Prostate gland (tissue), 2 donors: ENCODE data around the gene BCAP31.

Experiments
- CTCF ChIP-seq, 4 experiments: fragments of 200-600 bp in 2 of 4; fragments of 450-650 bp in 2 of 4; sonication (generic) in 2 of 4; IDR thresholded peaks; 1 replicate in 3 of 4; 2 replicates in 1 of 4; pipeline ENCODE4 v1.5.1; 2016 to 2019; ENCODE audit warnings: antibody characterized with exemption in 4 of 4, mild to moderate bottlenecking in 2 of 4, moderate library complexity in 2 of 4
- POLR2A ChIP-seq: fragments of 450-650 bp; IDR thresholded peaks from one replicate; pipeline ENCODE4 v1.6.1; 2016; ENCODE audit warnings: antibody characterized with exemption, mild to moderate bottlenecking
- POLR2AphosphoS5 ChIP-seq: sonication (generic); formaldehyde crosslinking; IDR thresholded peaks from one replicate; pipeline ENCODE4 v1.6.1; 2017; ENCODE audit warnings: antibody characterized with exemption

GRCh38 chrX:153669901-153670731, 54.1 kb downstream of the BCAP31 start:
- TF ChIP-seq CTCF (IDR thresholded peaks at IDR 0.05) (no peak), POLR2A (no peak), POLR2AphosphoS5 (no peak)
